ENCODE measurements around the gene RNF144B. TPM values are rescaled to one million over a fixed set of nuclear protein-coding genes. Genes with fewer than 3 reads are reported as not detected.

The RNF144B gene
- total RNA-seq, 1 experiment from 2014 or later = 2.3 TPM

- Histone ChIP-seq H4K20me1 (ENCODE audit: control insufficient read depth, insufficient read depth, insufficient read length) (no peaks in the 10 kb centered on the region), H2BK20ac (ENCODE audit: low read depth, low read length, poor library complexity, severe bottlenecking) (no peak overlapping the region), H2BK12ac (ENCODE audit: insufficient read length, low read depth, low read length) (no peak overlapping the region), H2AK5ac (ENCODE audit: insufficient read length, low read length) (no peak overlapping the region), H3K9me3 (ENCODE audit: control insufficient read depth, low read depth, low read length) (no peaks in the 10 kb centered on the region), H4K8ac (replicated peaks; ENCODE audit: insufficient read length, low read depth, low read length) (no peak overlapping the region), H3K4me2 (ENCODE audit: insufficient read depth, insufficient read length, low read length) (no peak overlapping the region), H2BK15ac (ENCODE audit: low read depth, low read length) (no peak overlapping the region), H4K91ac (ENCODE audit: insufficient read length, low read depth, low read length) (no peak overlapping the region), H3K4me1 (ENCODE audit: insufficient read depth, low read length) (no peaks in the 10 kb centered on the region; the same call in 1 of the 2 replicates), H3K4ac (ENCODE audit: low read depth, low read length) (no peak overlapping the region), H4K5ac (ENCODE audit: insufficient read length, low read depth, low read length) (no peak overlapping the region), H2BK120ac (ENCODE audit: low read depth, low read length, poor library complexity, severe bottlenecking) (no peak overlapping the region), H3K14ac (ENCODE audit: insufficient read depth, low read length) (no peak overlapping the region), H3K23me2 (ENCODE audit: insufficient read length, low read depth, low read length, poor library complexity, severe bottlenecking) (no peaks in the 10 kb centered on the region), H3T11ph (ENCODE audit: low read length) (no peak overlapping the region), H3K56ac (ENCODE audit: insufficient read length, low read depth, low read length) (no peak overlapping the region), H3K27me3 (ENCODE audit: insufficient read depth, low read length) (no peaks in the 10 kb centered on the region), H2BK5ac (ENCODE audit: insufficient read length, low read length) (no peak overlapping the region), H3K27ac (ENCODE audit: insufficient read length, low read depth, low read length) (no peak overlapping the region), H3K79me2 (ENCODE audit: insufficient read depth, low read length) (no peaks in the 10 kb centered on the region), H3K79me1 (ENCODE audit: insufficient read depth, low read depth, low read length, poor library complexity, severe bottlenecking) (no peaks in the 10 kb centered on the region), H3K9ac (ENCODE audit: extremely low read depth, insufficient read length, low read length) (no peak overlapping the region), H3K18ac (ENCODE audit: insufficient read length, low read depth, low read length) (no peak overlapping the region), H3K23ac (ENCODE audit: insufficient read length, low read depth, low read length) (no peak overlapping the region), H2AFZ (ENCODE audit: low read length) (no peak overlapping the region)
- WGBS (ENCODE audit: extremely low coverage, insufficient read length, low lambda C conversion rate) = no CpG with 5 or more reads among the region's 3 CpGs
- Mint-ChIP-seq H3K36me3 (ENCODE audit: insufficient read depth in 1 of 3, low read depth in 3 of 3) (no peaks in the 10 kb centered on the region), H3K27ac (no peak overlapping the region), H3K9me3 (no peaks in the 10 kb centered on the region), H3K4me1 (peaks cover 16 to 19% of the 10 kb centered on the region in 2 experiments), H3K4me3 (no peak overlapping the region), H3K27me3 (ENCODE audit: low read depth) (no peaks in the 10 kb centered on the region; the same call in 1 of the 2 replicates)
- DNase-seq = no peak
- no peak for TF ChIP-seq CTCF (conservative IDR thresholded peaks at IDR 0.05)
Observed at GRCh38 chr6:18423426-18423825, 36.3 kb downstream of the RNF144B start.

All from H9 (cell line).